HepG2 (cell line): ENCODE data around the gene ZNF48. TPM values are rescaled to one million over a fixed set of nuclear protein-coding genes. Genes with fewer than 3 reads are reported as not detected.

Source experiments
- AKAP8 ChIP-seq: sonication (generic); formaldehyde crosslinking; IDR thresholded peaks from 2 replicates; pipeline ENCODE4 v1.5.1; 2020; ENCODE audit warnings: mild to moderate bottlenecking, missing genetic modification reagents
- ELF4 ChIP-seq: sonication (generic); formaldehyde crosslinking; IDR thresholded peaks from 2 replicates; pipeline ENCODE4 v1.5.0; 2020; ENCODE audit warnings: missing genetic modification reagents, mild to moderate bottlenecking, moderate library complexity, borderline replicate concordance
- HNF4G ChIP-seq, 2 experiments: sonication (generic) in 1 of 2; formaldehyde crosslinking in 1 of 2; IDR thresholded peaks; 2 replicates each; pipeline versions ENCODE4 v1.4.0 to v1.6.1; 2011 to 2020; ENCODE audit warnings: borderline replicate concordance in 2 of 2, low read depth in 2 of 2, mild to moderate bottlenecking in 2 of 2, low read length in 1 of 2, missing genetic modification reagents in 1 of 2, moderate library complexity in 1 of 2
- HNRNPLL ChIP-seq: fragments of 200-400 bp; formaldehyde crosslinking; IDR thresholded peaks from 2 replicates; pipeline ENCODE4 v1.6.1; 2017; ENCODE audit warnings: mild to moderate bottlenecking, low read depth, low read length; ENCODE audit not compliant: poor library complexity, severe bottlenecking
- KLF11 ChIP-seq: IDR thresholded peaks from 2 replicates; pipeline ENCODE4 v1.6.1; 2016; ENCODE audit warnings: missing compliant biosample characterization
- KLF12 ChIP-seq: sonication (generic); formaldehyde crosslinking; IDR thresholded peaks from 2 replicates; pipeline ENCODE4 v1.4.0; 2020; ENCODE audit warnings: missing genetic modification reagents, borderline replicate concordance
- PCBP2 ChIP-seq: fragments of 200-400 bp; formaldehyde crosslinking; optimal IDR thresholded peaks from 2 replicates; pipeline ENCODE3; 2018; ENCODE audit warnings: low read length, low read depth; ENCODE audit not compliant: poor library complexity, severe bottlenecking
- RNF2 ChIP-seq: fragments of 450-650 bp; conservative IDR thresholded peaks from 2 replicates; pipeline ENCODE4 v1.6.1; 2016; ENCODE audit warnings: low read depth
- SP2 ChIP-seq: sonication (generic); formaldehyde crosslinking; IDR thresholded peaks from 2 replicates; pipeline ENCODE4 v1.5.1; 2020; ENCODE audit warnings: mild to moderate bottlenecking, missing genetic modification reagents
- ZKSCAN5 ChIP-seq: sonication (generic); formaldehyde crosslinking; IDR thresholded peaks from 2 replicates; pipeline ENCODE4 v1.5.1; 2020; ENCODE audit warnings: mild to moderate bottlenecking, missing genetic modification reagents
- ZNF441 ChIP-seq: sonication (generic); formaldehyde crosslinking; IDR thresholded peaks from 2 replicates; pipeline ENCODE4 v1.7.0; 2021; ENCODE audit warnings: missing genetic modification reagents, borderline replicate concordance
- ZNF776 ChIP-seq: sonication (generic); formaldehyde crosslinking; IDR thresholded peaks from 2 replicates; pipeline ENCODE4 v1.4.0; 2020; ENCODE audit warnings: mild to moderate bottlenecking, missing genetic modification reagents
- ZNF879 ChIP-seq: sonication (generic); formaldehyde crosslinking; IDR thresholded peaks from 2 replicates; pipeline ENCODE4 v1.8.1; 2023; ENCODE audit warnings: missing genetic modification reagents
- polyA plus RNA-seq, 8 experiments: library from polyadenylated mRNA; depleted of rRNA in 3 of 8; stranded (reverse) in 7 of 8; unstranded in 1 of 8; fragments of >200 nt; fragmentation: Illumina TruSeq in 4 of 8; extraction: Trizol in 4 of 8; gene quantifications; 2 replicates each; pipeline versions ENCODE4 v1.2.1 to v1.2.3, GENCODE V29; 2011 to 2016; ENCODE audit warnings: low read depth in 4 of 8, missing spikeins in 1 of 8, mixed read lengths in 1 of 8; ENCODE audit not compliant: insufficient read depth in 1 of 8
- total RNA-seq, 5 experiments: library from RNA; depleted of rRNA; stranded (reverse); fragments of >200 nt; fragmentation: Illumina TruSeq; extraction: Trizol; gene quantifications; 2 replicates each; pipeline ENCODE4 v1.2.3, GENCODE V29; 2016; ENCODE audit warnings: low read depth in 1 of 5
- TF ChIP-seq, protein P1 (sequence below): fragments of 450-650 bp; IDR thresholded peaks from 2 replicates; pipeline ENCODE4 v1.6.1; 2017
- TF ChIP-seq, protein P2 (sequence below): sonication (generic); formaldehyde crosslinking; IDR thresholded peaks from 2 replicates; pipeline ENCODE4 v1.5.1; 2020; ENCODE audit warnings: missing genetic modification reagents, mild to moderate bottlenecking, borderline replicate concordance
- TF ChIP-seq, protein P3 (sequence below): sonication (generic); formaldehyde crosslinking; conservative IDR thresholded peaks from 2 replicates; pipeline ENCODE4 v1.8.0; 2022; ENCODE audit warnings: low read depth, missing genetic modification reagents
- TF ChIP-seq, protein P4 (sequence below): sonication (generic); formaldehyde crosslinking; IDR thresholded peaks from 2 replicates; pipeline ENCODE4 v1.5.0; 2020; ENCODE audit warnings: mild to moderate bottlenecking, missing genetic modification reagents

ZNF48 gene
- total and polyA plus RNA-seq, 2 of the 13 experiments (the other 11 are each of a cell fraction or from before 2014, with no cell fraction given) = 9.9 to 12.3 TPM

DNA sequence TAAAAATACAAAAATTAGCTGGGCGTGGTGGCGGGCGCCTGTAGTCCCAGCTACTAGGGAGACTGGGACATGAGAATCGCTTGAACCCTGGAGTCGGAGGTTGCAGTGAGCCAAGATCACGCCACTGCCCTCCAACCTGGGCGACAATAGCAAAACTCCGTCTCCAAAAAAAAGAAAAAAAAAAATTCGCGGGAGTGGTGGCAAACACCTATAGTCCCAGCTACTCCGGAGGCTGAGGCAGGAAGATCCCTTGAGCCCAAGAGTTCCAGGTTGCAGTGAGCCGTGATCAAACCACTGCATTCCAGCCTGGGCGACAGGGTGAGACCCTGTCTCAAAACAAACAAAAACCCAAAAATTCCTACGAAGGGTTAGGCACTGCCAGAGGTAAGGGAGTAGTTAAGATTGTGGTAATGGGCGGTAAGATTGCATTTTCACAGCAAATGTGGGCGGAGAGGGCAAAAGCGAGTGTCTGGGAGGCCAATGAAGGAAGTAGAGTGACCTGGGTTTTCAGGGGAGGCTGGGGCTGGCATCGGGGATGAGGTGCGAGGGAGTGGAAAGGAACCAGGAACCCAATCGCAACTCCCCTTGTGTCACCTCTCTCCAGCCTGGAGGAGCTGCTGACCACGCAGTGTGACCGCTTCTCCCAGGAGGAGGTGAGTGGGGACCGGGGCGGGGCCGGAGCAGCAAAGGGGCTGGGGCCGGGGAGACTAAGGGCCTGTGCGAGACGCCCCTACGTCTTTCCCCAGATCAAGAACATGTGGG, 18.0 kb upstream of the ZNF48 start (continued):
- TF ChIP-seq HNRNPLL (no peak), KLF11 (CRISPR knock-in tag) (0 out of 2 replicates have a peak, but pooled peaks have one; percentile 33), ZNF776 (0 out of 2 replicates have a peak, but pooled peaks have one; percentile 13), SP2 (no peak), PCBP2 (no peak), ZNF879 (no peak), RNF2 (no peak), AKAP8 (0 out of 2 replicates have a peak, but pooled peaks have one; percentile 28), ZKSCAN5 (CRISPR knock-in tag) (0 out of 2 replicates have a peak, but pooled peaks have one; percentile 20), ZNF441 (CRISPR knock-in tag) (peak; percentile 86), ELF4 (0 out of 2 replicates have a peak, but pooled peaks have one; percentile 6), KLF12 (CRISPR knock-in tag) (0 out of 2 replicates have a peak, but pooled peaks have one; percentile 10), HNF4G (IDR thresholded peaks at IDR 0.05; ENCODE audit: borderline replicate concordance, low read depth, low read length) (no peak), HNF4G (CRISPR knock-in tag; IDR thresholded peaks at IDR 0.05; ENCODE audit: borderline replicate concordance, low read depth) (no peak)
- TF ChIP-seq, protein P1, sequence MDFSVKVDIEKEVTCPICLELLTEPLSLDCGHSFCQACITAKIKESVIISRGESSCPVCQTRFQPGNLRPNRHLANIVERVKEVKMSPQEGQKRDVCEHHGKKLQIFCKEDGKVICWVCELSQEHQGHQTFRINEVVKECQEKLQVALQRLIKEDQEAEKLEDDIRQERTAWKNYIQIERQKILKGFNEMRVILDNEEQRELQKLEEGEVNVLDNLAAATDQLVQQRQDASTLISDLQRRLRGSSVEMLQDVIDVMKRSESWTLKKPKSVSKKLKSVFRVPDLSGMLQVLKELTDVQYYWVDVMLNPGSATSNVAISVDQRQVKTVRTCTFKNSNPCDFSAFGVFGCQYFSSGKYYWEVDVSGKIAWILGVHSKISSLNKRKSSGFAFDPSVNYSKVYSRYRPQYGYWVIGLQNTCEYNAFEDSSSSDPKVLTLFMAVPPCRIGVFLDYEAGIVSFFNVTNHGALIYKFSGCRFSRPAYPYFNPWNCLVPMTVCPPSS = no peak
- TF ChIP-seq, protein P2, sequence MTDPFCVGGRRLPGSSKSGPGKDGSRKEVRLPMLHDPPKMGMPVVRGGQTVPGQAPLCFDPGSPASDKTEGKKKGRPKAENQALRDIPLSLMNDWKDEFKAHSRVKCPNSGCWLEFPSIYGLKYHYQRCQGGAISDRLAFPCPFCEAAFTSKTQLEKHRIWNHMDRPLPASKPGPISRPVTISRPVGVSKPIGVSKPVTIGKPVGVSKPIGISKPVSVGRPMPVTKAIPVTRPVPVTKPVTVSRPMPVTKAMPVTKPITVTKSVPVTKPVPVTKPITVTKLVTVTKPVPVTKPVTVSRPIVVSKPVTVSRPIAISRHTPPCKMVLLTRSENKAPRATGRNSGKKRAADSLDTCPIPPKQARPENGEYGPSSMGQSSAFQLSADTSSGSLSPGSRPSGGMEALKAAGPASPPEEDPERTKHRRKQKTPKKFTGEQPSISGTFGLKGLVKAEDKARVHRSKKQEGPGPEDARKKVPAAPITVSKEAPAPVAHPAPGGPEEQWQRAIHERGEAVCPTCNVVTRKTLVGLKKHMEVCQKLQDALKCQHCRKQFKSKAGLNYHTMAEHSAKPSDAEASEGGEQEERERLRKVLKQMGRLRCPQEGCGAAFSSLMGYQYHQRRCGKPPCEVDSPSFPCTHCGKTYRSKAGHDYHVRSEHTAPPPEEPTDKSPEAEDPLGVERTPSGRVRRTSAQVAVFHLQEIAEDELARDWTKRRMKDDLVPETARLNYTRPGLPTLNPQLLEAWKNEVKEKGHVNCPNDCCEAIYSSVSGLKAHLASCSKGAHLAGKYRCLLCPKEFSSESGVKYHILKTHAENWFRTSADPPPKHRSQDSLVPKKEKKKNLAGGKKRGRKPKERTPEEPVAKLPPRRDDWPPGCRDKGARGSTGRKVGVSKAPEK (CRISPR knock-in tag) = 0 out of 2 replicates have a peak, but pooled peaks have one; percentile 13
- TF ChIP-seq, protein P3, sequence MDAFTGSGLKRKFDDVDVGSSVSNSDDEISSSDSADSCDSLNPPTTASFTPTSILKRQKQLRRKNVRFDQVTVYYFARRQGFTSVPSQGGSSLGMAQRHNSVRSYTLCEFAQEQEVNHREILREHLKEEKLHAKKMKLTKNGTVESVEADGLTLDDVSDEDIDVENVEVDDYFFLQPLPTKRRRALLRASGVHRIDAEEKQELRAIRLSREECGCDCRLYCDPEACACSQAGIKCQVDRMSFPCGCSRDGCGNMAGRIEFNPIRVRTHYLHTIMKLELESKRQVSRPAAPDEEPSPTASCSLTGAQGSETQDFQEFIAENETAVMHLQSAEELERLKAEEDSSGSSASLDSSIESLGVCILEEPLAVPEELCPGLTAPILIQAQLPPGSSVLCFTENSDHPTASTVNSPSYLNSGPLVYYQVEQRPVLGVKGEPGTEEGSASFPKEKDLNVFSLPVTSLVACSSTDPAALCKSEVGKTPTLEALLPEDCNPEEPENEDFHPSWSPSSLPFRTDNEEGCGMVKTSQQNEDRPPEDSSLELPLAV (CRISPR knock-in tag) = no peak
- TF ChIP-seq, protein P4, sequence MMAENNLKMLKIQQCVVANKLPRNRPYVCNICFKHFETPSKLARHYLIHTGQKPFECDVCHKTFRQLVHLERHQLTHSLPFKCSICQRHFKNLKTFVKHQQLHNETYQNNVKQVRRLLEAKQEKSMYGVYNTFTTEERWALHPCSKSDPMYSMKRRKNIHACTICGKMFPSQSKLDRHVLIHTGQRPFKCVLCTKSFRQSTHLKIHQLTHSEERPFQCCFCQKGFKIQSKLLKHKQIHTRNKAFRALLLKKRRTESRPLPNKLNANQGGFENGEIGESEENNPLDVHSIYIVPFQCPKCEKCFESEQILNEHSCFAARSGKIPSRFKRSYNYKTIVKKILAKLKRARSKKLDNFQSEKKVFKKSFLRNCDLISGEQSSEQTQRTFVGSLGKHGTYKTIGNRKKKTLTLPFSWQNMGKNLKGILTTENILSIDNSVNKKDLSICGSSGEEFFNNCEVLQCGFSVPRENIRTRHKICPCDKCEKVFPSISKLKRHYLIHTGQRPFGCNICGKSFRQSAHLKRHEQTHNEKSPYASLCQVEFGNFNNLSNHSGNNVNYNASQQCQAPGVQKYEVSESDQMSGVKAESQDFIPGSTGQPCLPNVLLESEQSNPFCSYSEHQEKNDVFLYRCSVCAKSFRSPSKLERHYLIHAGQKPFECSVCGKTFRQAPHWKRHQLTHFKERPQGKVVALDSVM (CRISPR knock-in tag) = 0 out of 2 replicates have a peak, but pooled peaks have one; percentile 5
